Dendritic cell treated with granulocyte-macrophage colony-stimulating factor and Interleukin-4, amounts not matched to agents 40 ng/mL and 50 ng/mL, for 4 days (primary cell): Measurements from ENCODE around the gene SBNO2.

Experiments used
- H3K27ac Mint-ChIP-seq: one replicate; pipeline ENCODE4 v1.8.0; 2022; ENCODE audit warnings: mild to moderate bottlenecking, mixed read lengths
- H3K27me3 Mint-ChIP-seq: one replicate; pipeline ENCODE4 v1.8.0; 2022; ENCODE audit warnings: mild to moderate bottlenecking, mixed read lengths
- H3K36me3 Mint-ChIP-seq: one replicate; pipeline ENCODE4 v1.8.0; 2022; ENCODE audit warnings: low read depth, mixed read lengths
- H3K4me1 Mint-ChIP-seq: one replicate; pipeline ENCODE4 v1.8.0; 2022; ENCODE audit warnings: low read depth, mixed read lengths
- H3K4me3 Mint-ChIP-seq: one replicate; pipeline ENCODE4 v1.8.0; 2022; ENCODE audit warnings: mild to moderate bottlenecking, moderate library complexity, mixed read lengths
- H3K9me3 Mint-ChIP-seq: one replicate; pipeline ENCODE4 v1.8.0; 2022; ENCODE audit warnings: mixed read lengths
- intact Hi-C: fragments of 100-400 bp; cut with micrococcal nuclease; formaldehyde crosslinking; loops from one replicate; pipeline ENCODE4 v1.15.0; 2022

SBNO2 gene

GRCh38 chr19:1062387-1063029 lies 111.6 kb downstream of the SBNO2 start:
- H3K27me3 Mint-ChIP-seq, result peaks cover 4% of the 10 kb centered on the region
- H3K36me3 Mint-ChIP-seq, result peaks cover 42% of the 10 kb centered on the region
- no peak overlapping the region for H3K27ac Mint-ChIP-seq
- no peak overlapping the region for H3K4me3 Mint-ChIP-seq
- H3K4me1 Mint-ChIP-seq, result peaks cover 34% of the 10 kb centered on the region
- intact Hi-C loops, result no loop called here
- peaks cover 7% of the 10 kb centered on the region for H3K9me3 Mint-ChIP-seq

DNA sequence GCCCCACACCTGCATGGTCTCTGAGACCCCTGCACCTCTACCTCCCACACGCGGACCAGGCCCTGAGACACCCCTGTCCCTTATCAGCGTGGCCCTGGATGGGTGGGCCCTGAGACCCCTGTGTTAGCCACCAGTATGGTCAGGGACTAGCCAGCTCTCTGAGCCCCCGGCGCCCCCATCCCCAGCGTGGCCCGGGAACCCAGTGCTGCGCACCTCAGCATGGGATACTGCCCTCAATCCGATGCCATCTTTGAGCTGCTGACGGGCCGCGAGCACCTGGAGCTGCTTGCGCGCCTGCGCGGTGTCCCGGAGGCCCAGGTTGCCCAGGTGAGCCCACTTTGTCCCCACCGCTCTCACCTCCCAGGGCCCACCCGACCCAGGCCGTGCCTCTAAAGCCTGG lies 112.1 kb downstream of the SBNO2 start:
- peaks cover 4% of the 10 kb centered on the region for H3K27me3 Mint-ChIP-seq
- peaks cover 44% of the 10 kb centered on the region for H3K36me3 Mint-ChIP-seq
- no peak overlapping the region for H3K27ac Mint-ChIP-seq
- intact Hi-C loops, result no loop called here
- peaks cover 7% of the 10 kb centered on the region for H3K9me3 Mint-ChIP-seq
- no peak overlapping the region for H3K4me3 Mint-ChIP-seq
- peaks cover 37% of the 10 kb centered on the region for H3K4me1 Mint-ChIP-seq

DNA sequence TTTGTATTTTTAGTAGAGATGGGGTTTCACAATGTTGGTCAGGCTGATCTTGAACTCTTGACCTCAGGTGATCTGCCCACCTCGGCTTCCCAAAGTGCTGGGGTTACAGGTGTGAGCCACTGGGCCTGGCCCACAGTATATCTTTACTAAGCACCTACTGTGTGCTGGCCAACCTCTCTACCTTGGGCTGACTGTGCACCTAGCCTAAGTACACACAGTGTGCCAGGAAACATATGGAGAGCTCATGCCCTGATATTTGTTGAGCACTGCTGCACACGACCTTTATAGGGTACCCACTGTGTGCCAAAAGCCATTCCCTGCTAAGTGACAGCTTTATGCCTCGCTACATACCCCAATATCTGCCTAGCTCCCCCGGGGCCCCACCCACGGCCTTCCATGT lies 113.4 kb downstream of the SBNO2 start:
- Mint-ChIP-seq H3K4me1 (peaks cover 32% of the 10 kb centered on the region), H3K9me3 (peaks cover 7% of the 10 kb centered on the region), H3K36me3 (peaks cover 57% of the 10 kb centered on the region), H3K27ac (no peak overlapping the region), H3K27me3 (peaks cover 4% of the 10 kb centered on the region), H3K4me3 (no peak overlapping the region)
- intact Hi-C loops, result no loop called here

DNA sequence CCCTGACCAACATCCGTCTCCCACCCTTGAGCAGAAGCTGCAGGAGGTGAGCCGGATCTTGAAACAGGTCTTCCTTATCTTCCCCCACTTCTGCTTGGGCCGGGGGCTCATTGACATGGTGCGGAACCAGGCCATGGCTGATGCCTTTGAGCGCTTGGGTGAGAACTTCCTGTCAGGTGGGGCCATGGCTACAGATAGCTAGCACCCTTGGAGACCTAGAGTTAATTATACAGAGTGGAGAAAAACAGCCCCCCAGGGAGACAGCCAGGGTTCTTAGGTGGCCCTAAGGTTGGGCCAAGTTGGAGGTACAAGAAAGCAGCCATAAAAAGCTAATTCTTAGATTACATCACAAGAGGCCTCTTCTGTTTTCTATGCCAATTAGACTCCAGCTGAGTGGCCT lies 116.0 kb downstream of the SBNO2 start:
- Mint-ChIP-seq H3K27me3 (no peaks in the 10 kb centered on the region), H3K4me1 (peaks cover 6% of the 10 kb centered on the region), H3K36me3 (peaks cover 76% of the 10 kb centered on the region), H3K4me3 (no peak overlapping the region), H3K27ac (no peak overlapping the region), H3K9me3 (peaks cover 7% of the 10 kb centered on the region)
- intact Hi-C loops, result no loop called here
